Immature natural killer cell (primary cell): ENCODE measurements around the gene ANO2. TPM values are rescaled to one million over a fixed set of nuclear protein-coding genes. Genes with fewer than 3 reads are reported as not detected.

ENCODE experiments used
- DNase-seq, 3 donors: peaks; one replicate each; pipeline ENCODE4 v3.0.0; 2022; ENCODE audit warnings: mixed read lengths in 1 of 3
- H3K27ac Mint-ChIP-seq, 6 donors: one replicate each; pipeline ENCODE4 v1.8.0; 2020; ENCODE audit warnings: mixed read lengths in 6 of 6, mild to moderate bottlenecking in 5 of 6, inconsistent platforms in 4 of 6, moderate library complexity in 3 of 6
- H3K27me3 Mint-ChIP-seq, 3 donors: one replicate each; pipeline ENCODE4 v1.8.0; 2020 to 2021; ENCODE audit warnings: low read depth in 3 of 3, mild to moderate bottlenecking in 3 of 3, mixed read lengths in 3 of 3, moderate library complexity in 3 of 3, inconsistent platforms in 1 of 3
- H3K36me3 Mint-ChIP-seq, 3 donors: one replicate each; pipeline ENCODE4 v1.8.0; 2020; ENCODE audit warnings: mixed read lengths in 3 of 3, inconsistent platforms in 2 of 3, mild to moderate bottlenecking in 2 of 3
- H3K4me1 Mint-ChIP-seq, 2 donors: one replicate each; pipeline ENCODE4 v1.8.0; 2020; ENCODE audit warnings: inconsistent platforms in 2 of 2, mild to moderate bottlenecking in 2 of 2, mixed read lengths in 2 of 2, moderate library complexity in 1 of 2
- H3K4me3 Mint-ChIP-seq, 5 donors: one replicate each; pipeline ENCODE4 v1.8.0; 2020; ENCODE audit warnings: mild to moderate bottlenecking in 5 of 5, mixed read lengths in 5 of 5, inconsistent platforms in 3 of 5, moderate library complexity in 3 of 5
- H3K9me3 Mint-ChIP-seq, 6 donors: one replicate each; pipeline ENCODE4 v1.8.0; 2020; ENCODE audit warnings: mild to moderate bottlenecking in 6 of 6, mixed read lengths in 6 of 6, inconsistent platforms in 4 of 6, moderate library complexity in 3 of 6
- polyA plus RNA-seq, 3 donors: library from polyadenylated mRNA; unstranded; fragments of 300-500 nt; fragmentation: Illumina TruSeq; gene quantifications; one replicate each; pipeline ENCODE4 v1.2.3, GENCODE V29; 2021

ANO2 gene
- polyA plus RNA-seq, 3 donors from 2014 or later = not detected

- no peaks in the 10 kb centered on the region for H3K36me3 Mint-ChIP-seq
Observed at GRCh38 chr12:5736016-5736415, 209.0 kb downstream of the ANO2 start.

DNA sequence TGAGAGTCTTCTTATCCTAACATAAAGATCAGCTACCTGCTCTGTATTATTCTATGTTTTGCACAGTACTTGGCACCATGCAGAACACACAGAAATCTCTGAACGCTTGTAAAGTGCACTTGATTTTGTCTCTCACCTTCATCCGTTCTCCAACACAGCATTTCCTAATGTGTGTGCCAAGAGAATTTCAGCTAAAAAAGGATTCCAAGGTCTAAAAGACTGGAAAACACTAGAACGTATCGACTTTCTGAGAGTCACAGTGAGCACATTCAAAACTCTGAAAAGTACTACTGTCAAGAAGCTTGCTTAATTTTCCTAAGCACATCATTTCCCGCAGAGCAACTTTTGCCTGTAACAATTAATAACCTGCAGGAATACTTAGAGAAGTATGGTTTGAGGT is 211.1 kb downstream of the ANO2 start:
- DNase-seq = no peak
- Mint-ChIP-seq H3K27me3 (peaks cover 2 to 6% (median 2%) of the 10 kb centered on the region in 3 donors), H3K9me3 (peaks cover 0 to 1% (median 0%) of the 10 kb centered on the region in 6 donors)

More at GRCh38 chr12:5736016-5736415, 209.0 kb downstream of the ANO2 start:
- no peaks in the 10 kb centered on the region for H3K4me1 Mint-ChIP-seq
- H3K27ac Mint-ChIP-seq = no peak overlapping the region
- H3K4me3 Mint-ChIP-seq = no peak overlapping the region
- H3K9me3 Mint-ChIP-seq = peaks cover 0 to 1% (median 0%) of the 10 kb centered on the region in 6 donors
- DNase-seq = no peak
- H3K27me3 Mint-ChIP-seq = peaks cover 2 to 7% (median 4%) of the 10 kb centered on the region in 3 donors

GRCh38 chr12:5733136-5733755 is 211.8 kb downstream of the ANO2 start:
- no peak for DNase-seq
- H3K27me3 Mint-ChIP-seq = peaks cover 2 to 6% (median 2%) of the 10 kb centered on the region in 3 donors
- H3K4me1 Mint-ChIP-seq = no peaks in the 10 kb centered on the region
- H3K4me3 Mint-ChIP-seq = no peak overlapping the region
- peaks cover 0 to 1% (median 0%) of the 10 kb centered on the region in 6 donors for H3K9me3 Mint-ChIP-seq
- H3K27ac Mint-ChIP-seq = no peak overlapping the region
- no peaks in the 10 kb centered on the region for H3K36me3 Mint-ChIP-seq

More for the DNA sequence above, 211.1 kb downstream of the ANO2 start:
- H3K4me3 Mint-ChIP-seq = no peak overlapping the region
- H3K36me3 Mint-ChIP-seq = no peaks in the 10 kb centered on the region
- no peak overlapping the region for H3K27ac Mint-ChIP-seq
- H3K4me1 Mint-ChIP-seq = no peaks in the 10 kb centered on the region

DNA sequence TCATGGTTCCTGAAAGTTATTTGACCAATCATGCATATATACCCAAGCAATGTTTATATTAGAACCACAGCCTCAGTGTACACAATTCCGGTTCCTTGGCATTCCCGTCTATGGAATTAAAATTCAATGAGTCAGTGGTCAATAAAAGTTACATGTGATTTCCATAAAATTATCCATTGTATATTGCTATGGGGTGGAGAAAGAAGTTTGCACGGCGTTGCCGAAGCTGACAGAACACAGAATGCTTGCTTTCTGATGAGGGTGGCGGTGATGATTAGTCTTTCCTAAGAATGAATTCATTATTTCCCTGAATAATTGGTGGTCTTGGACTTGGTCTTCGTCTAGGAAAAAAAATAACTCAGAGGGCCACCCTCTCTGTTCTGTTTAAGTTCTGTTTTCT is 214.1 kb downstream of the ANO2 start:
- H3K9me3 Mint-ChIP-seq = no peaks in the 10 kb centered on the region
- no peak for DNase-seq
- no peaks in the 10 kb centered on the region for H3K36me3 Mint-ChIP-seq
- H3K27me3 Mint-ChIP-seq = peaks cover 2 to 7% (median 3%) of the 10 kb centered on the region in 3 donors
- H3K4me1 Mint-ChIP-seq = no peaks in the 10 kb centered on the region
- no peak overlapping the region for H3K4me3 Mint-ChIP-seq
- no peak overlapping the region for H3K27ac Mint-ChIP-seq

DNA sequence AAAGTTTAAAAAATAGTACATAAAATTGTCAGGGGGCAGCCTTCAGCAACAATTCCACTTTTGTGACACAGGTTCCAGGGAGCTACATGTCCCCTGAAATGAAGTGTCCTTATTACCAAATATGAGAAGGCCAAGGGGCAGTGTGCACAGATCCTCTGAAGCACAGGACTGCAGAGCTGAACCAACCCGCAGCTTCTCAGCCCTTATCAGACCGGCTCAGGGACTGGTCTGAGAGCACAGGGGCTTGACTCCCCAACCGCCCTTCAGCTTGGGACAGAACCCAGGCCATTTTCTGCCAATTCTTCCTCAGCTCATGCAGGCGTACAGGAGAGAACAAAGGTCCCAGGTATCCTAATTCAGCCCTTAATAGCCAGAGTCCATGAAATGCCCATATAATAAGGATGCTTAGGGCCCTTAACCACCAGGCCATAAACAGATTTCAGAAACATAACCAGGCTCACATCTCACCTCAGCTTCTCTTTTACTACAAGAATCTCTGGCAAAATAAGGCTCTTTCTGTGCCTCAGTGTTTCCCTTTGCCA is 221.3 kb downstream of the ANO2 start:
- Mint-ChIP-seq H3K4me1 (no peaks in the 10 kb centered on the region), H3K9me3 (peaks cover 0 to 3% (median 0%) of the 10 kb centered on the region in 6 donors), H3K27me3 (peaks cover 3 to 9% (median 4%) of the 10 kb centered on the region in 3 donors), H3K36me3 (no peaks in the 10 kb centered on the region), H3K4me3 (no peak overlapping the region), H3K27ac (no peak overlapping the region)
- DNase-seq = no peak

- H3K27ac Mint-ChIP-seq = no peak overlapping the region
- peaks cover 3 to 9% (median 4%) of the 10 kb centered on the region in 3 donors for H3K27me3 Mint-ChIP-seq
- H3K9me3 Mint-ChIP-seq = peaks cover 0 to 3% (median 0%) of the 10 kb centered on the region in 6 donors
- no peaks in the 10 kb centered on the region for H3K4me1 Mint-ChIP-seq
- H3K4me3 Mint-ChIP-seq = no peak overlapping the region
- DNase-seq = no peak
- H3K36me3 Mint-ChIP-seq = no peaks in the 10 kb centered on the region
Observed at GRCh38 chr12:5723071-5723470, 222.0 kb downstream of the ANO2 start.

DNA sequence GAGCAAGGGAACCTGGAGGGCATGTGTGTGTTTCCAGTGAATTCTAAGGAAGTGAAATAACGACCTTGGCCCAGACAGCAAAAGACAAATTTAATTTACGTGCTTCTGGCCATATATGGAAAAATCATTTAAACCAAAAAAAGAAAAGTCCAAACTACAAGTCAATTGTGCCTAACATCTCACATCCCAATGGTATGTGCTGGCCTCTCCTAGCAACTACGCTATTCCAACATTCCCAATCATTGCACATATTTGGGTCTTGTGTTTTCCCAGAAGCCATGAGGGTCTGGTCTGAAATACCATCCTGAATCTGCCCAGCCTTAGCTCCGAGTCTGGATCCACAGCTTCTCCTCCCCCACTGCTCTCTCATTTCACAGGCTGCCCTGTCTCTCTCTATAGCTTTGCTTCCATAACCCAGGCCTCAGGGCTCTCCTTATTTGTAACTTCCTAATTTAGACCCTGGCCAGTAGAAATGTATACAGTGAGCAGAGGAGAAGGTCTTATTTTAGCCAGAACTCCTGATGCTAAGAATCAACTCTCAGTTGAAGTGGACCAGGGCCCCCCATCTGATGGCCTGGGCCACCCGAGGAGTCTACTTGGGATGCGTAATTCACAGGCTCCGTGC is 224.6 kb downstream of the ANO2 start:
- no peaks in the 10 kb centered on the region for H3K4me1 Mint-ChIP-seq
- no peak overlapping the region for H3K4me3 Mint-ChIP-seq
- H3K9me3 Mint-ChIP-seq = peaks cover 0 to 3% (median 0%) of the 10 kb centered on the region in 6 donors
- DNase-seq = no peak
- no peaks in the 10 kb centered on the region for H3K36me3 Mint-ChIP-seq
- peaks cover 1 to 9% (median 3%) of the 10 kb centered on the region in 3 donors for H3K27me3 Mint-ChIP-seq
- no peak overlapping the region for H3K27ac Mint-ChIP-seq

- Mint-ChIP-seq H3K36me3 (no peaks in the 10 kb centered on the region), H3K27ac (no peak overlapping the region), H3K9me3 (no peaks in the 10 kb centered on the region), H3K4me1 (no peaks in the 10 kb centered on the region), H3K27me3 (peaks cover 0 to 7% (median 4%) of the 10 kb centered on the region in 3 donors), H3K4me3 (no peak overlapping the region)
- no peak for DNase-seq
Observed at GRCh38 chr12:5718680-5719079, 226.4 kb downstream of the ANO2 start.

- Mint-ChIP-seq H3K9me3 (no peaks in the 10 kb centered on the region), H3K4me1 (no peaks in the 10 kb centered on the region), H3K36me3 (no peaks in the 10 kb centered on the region), H3K27me3 (peaks cover 0 to 7% (median 4%) of the 10 kb centered on the region in 3 donors), H3K4me3 (no peak overlapping the region), H3K27ac (no peak overlapping the region)
- no peak for DNase-seq
Observed at GRCh38 chr12:5718073-5718472, 227.0 kb downstream of the ANO2 start.

DNA sequence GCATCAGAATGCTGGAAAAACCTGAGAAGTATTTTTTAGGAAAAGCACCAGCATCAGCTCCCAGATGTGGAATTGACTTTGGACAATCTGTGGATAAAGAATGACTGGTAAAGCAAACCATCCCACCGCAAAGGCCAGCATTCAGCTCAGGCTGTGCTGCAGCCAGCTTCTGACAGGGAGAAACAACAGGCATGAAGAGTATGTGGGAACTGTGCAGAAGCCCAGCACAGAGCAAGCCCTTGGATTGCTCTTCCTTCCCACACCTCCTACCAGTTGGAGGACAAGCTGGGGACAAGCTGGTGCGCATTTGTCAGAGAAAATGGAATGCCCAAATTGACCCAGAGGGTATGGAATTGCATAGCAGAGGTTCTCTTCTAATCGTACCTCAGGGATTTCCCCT is 228.1 kb downstream of the ANO2 start:
- Mint-ChIP-seq H3K27me3 (peaks cover 1 to 5% (median 2%) of the 10 kb centered on the region in 3 donors), H3K4me1 (no peaks in the 10 kb centered on the region), H3K27ac (no peak overlapping the region), H3K36me3 (no peaks in the 10 kb centered on the region), H3K9me3 (no peaks in the 10 kb centered on the region), H3K4me3 (no peak overlapping the region)
- no peak for DNase-seq

- H3K36me3 Mint-ChIP-seq = no peaks in the 10 kb centered on the region
- H3K4me1 Mint-ChIP-seq = no peaks in the 10 kb centered on the region
- no peaks in the 10 kb centered on the region for H3K9me3 Mint-ChIP-seq
- no peak overlapping the region for H3K27ac Mint-ChIP-seq
- H3K4me3 Mint-ChIP-seq = no peak overlapping the region
- H3K27me3 Mint-ChIP-seq = peaks cover 0 to 5% (median 2%) of the 10 kb centered on the region in 3 donors
- no peak for DNase-seq
Observed at GRCh38 chr12:5716201-5716600, 228.9 kb downstream of the ANO2 start.

GRCh38 chr12:5715021-5715420 is 230.0 kb downstream of the ANO2 start:
- no peaks in the 10 kb centered on the region for H3K4me1 Mint-ChIP-seq
- H3K4me3 Mint-ChIP-seq = no peak overlapping the region
- peaks cover 0 to 5% (median 4%) of the 10 kb centered on the region in 3 donors for H3K27me3 Mint-ChIP-seq
- H3K36me3 Mint-ChIP-seq = no peaks in the 10 kb centered on the region
- no peaks in the 10 kb centered on the region for H3K9me3 Mint-ChIP-seq
- no peak for DNase-seq
- no peak overlapping the region for H3K27ac Mint-ChIP-seq

DNA sequence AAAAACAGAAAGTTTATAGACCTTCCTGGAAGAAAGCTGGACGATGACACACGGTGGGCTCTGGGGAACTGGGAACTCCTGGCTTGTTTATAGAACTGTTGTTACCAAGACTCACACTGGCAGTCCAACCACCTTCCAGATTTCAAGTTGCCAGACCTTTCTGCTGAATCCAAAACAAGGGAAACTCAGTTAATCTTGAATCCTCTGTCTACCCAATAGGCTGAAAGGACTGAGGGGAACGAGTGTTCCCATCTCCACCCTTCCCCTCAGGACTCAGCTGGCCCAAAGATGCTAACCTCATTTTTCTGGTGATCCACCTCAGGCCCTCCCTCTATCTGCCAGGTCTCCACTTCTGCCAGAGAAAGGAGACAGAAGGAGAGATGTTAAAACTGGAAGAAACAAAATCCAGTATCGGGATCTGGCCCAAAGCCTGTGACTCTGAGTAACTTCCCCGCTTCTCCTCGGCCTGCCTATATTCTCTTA is 231.4 kb downstream of the ANO2 start:
- Mint-ChIP-seq H3K36me3 (no peaks in the 10 kb centered on the region), H3K4me1 (no peaks in the 10 kb centered on the region), H3K27ac (no peak overlapping the region), H3K4me3 (no peak overlapping the region), H3K9me3 (peaks cover 0 to 4% (median 0%) of the 10 kb centered on the region in 6 donors), H3K27me3 (peaks cover 0 to 4% (median 4%) of the 10 kb centered on the region in 3 donors)
- DNase-seq = no peak

GRCh38 chr12:5710260-5710878 is 234.7 kb downstream of the ANO2 start:
- DNase-seq = no peak
- no peaks in the 10 kb centered on the region for H3K4me1 Mint-ChIP-seq
- no peak overlapping the region for H3K27ac Mint-ChIP-seq
- no peaks in the 10 kb centered on the region for H3K36me3 Mint-ChIP-seq
- H3K4me3 Mint-ChIP-seq = no peak overlapping the region
- H3K9me3 Mint-ChIP-seq = peaks cover 0 to 4% (median 0%) of the 10 kb centered on the region in 6 donors
- peaks cover 4 to 5% (median 4%) of the 10 kb centered on the region in 3 donors for H3K27me3 Mint-ChIP-seq
